Activated CD4-positive, CD25-positive, alpha-beta regulatory T cell (primary cell): Measurements from ENCODE around the gene CD44.
A peak's percentile ranks its signal among the peaks of the same experiment; 100 is the strongest.
"Not testable (repeated sequence)": the region's sequence is repeated elsewhere in the genome, so short reads cannot be mapped to it uniquely, and the experiment has no call there.

ENCODE experiments used
- DNase-seq, 4 experiments: peaks; one replicate each; lab custom pipeline; 2025; lab: John Stamatoyannopoulos, UW

Gene CD44

GRCh38 chr11:35138943-35139721 is at the start of gene CD44:
Gene CD44, plus strand, starts transcription at chr11:35139171. Its CDS starts 133 bp downstream, at chr11:35139304.
- DNase-seq: peak; percentile 44 to 70 (median 64)

DNA sequence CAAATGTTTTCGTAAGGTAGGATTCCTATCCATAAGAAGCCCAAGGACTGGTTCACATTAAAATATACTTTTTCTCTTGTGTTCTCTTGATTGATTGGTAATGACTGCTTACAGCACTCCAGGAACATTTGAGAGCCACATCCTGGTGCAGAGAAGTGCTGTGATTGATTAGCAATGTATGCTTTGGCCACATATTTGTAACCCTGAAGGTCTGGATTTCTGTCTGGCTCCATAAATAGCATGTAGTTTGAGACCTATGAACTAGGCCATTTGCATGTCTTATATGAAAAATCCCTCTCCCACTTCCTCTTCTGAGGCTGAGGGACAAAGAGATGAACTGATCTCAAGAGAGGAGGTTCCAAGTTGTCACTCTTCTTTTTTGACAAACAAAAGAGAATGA is 49.3 kb upstream of the CD44 start:
- DNase-seq: no peak

DNA sequence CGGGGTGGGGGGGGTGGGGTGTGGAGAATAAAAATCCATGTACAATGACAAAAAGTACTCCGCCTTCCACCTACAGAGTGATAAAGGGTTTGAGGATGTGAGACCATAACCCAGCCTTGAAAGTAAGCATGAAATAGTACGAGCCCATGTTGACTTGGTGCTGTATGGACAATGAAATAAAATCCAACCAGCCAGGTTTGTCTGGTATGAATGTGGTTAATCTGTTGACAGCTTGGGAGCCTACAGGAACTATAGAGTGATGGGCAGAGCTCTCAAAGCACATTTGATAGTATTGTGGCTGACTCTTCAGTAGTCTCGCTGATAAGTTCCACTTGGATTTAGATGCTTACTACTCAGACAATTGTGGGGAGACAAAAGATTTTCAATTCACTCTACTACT is 48.8 kb upstream of the CD44 start:
- DNase-seq: no peak

GRCh38 chr11:35090991-35091390 is 48.0 kb upstream of the CD44 start:
- not testable (repeated sequence) for DNase-seq

- no peak for DNase-seq
These were observed 42.2 kb upstream of the CD44 start for GRCh38 chr11:35096723-35097122.

DNA sequence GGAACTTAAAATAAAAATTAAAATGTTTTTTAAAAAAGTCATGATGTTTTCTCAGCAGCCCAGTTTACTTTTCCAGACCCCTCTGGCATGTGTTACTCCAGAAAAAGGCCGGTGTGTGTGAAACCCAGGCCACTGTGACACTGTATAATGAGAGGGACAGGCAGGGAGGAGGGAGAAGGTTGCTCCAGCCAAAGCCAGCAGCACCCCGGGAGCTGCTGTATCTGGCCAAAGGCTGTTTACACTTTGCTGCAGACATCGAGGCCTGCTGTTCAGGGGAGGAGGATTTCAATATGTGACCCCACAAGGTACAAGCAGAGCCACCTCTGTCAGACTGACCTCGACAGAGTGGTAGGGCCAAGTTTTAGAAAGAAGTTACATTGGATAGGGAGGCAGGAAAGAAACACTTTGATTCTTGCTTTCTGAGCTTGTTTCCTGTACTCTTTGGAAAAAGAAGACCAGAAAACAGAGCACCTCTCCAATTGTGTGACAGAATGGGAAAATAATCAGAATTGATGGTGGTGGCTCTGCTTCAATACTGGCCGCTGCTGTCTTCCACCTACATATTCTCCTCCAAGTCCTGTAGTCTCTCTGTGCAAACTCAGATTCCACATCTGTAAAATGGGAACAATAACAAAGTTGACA is 41.0 kb upstream of the CD44 start:
- DNase-seq: no peak

DNA sequence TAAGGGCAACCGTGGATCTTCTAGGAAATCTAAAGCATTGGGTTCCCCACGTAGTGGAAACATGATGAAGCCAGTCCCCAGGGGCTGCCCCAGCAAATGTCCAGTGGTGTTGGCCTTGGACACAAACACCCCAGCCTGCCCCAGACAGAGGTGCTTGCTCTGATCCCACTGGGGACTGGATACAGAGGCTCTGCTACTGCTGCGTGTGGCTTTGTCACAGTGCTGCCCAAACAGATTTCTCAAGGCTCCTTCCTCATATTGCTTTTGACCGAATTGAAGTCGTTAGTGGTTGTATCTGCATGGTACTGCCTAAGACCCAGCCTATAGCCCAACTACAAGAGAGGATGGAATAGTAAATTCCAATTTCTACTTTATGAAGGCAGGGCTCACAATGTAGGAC is 40.1 kb upstream of the CD44 start:
- no peak for DNase-seq

DNA sequence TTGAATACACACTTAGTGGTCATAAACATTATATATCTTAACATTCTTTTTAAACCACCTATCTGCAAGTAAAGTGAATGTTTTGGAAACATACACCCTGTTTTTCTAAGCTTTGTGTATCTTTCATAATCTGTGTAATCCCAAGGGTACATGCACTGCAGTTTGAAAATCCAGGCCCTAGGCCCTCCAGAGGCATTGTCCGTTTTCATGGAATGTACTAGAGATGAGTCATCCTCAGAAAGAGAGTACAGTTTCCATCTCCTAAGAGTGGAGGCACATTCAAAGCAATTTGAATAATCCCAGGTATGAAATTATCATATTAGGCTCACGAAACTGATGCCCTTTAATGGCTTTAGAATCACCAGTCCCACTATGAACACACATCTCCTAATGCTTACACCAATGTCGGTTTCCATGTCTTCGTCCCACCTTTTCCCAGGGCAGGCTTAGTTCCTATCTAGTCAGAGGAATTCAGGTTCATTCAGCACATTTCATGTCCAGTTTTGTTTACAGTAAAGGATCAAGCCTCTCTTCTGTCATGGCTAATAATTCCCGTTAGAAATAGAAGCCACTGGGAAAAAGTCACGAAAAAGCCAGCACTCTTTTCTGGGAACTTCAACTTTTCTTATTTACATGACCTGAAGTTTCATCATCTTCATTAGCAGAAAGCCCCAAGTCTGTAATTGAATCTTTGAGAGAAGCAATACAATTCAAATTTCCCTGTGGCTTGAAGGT is 39.5 kb upstream of the CD44 start:
- no peak for DNase-seq

DNA sequence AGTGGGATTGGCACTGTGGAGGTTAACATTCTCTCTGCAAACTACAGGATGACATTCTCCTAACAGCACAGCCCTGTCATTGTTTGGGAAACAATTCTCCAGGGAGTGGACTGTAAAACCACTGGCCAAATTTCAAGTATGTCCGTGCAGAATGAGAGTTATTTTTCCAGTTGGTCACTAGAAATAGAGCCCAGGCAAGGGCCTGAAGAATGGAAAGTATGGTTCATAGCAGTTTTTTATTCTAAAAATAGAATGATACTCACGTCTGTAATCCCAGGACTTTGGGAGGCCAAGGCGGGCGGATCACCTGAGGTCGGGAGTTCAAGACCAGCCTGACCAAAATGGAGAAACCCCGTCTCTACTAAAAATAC is 39.0 kb upstream of the CD44 start:
- no peak for DNase-seq

- DNase-seq: no peak
These were observed 37.7 kb upstream of the CD44 start for GRCh38 chr11:35101223-35101622.

GRCh38 chr11:35102267-35102666 is 36.7 kb upstream of the CD44 start:
- DNase-seq: no peak

DNA sequence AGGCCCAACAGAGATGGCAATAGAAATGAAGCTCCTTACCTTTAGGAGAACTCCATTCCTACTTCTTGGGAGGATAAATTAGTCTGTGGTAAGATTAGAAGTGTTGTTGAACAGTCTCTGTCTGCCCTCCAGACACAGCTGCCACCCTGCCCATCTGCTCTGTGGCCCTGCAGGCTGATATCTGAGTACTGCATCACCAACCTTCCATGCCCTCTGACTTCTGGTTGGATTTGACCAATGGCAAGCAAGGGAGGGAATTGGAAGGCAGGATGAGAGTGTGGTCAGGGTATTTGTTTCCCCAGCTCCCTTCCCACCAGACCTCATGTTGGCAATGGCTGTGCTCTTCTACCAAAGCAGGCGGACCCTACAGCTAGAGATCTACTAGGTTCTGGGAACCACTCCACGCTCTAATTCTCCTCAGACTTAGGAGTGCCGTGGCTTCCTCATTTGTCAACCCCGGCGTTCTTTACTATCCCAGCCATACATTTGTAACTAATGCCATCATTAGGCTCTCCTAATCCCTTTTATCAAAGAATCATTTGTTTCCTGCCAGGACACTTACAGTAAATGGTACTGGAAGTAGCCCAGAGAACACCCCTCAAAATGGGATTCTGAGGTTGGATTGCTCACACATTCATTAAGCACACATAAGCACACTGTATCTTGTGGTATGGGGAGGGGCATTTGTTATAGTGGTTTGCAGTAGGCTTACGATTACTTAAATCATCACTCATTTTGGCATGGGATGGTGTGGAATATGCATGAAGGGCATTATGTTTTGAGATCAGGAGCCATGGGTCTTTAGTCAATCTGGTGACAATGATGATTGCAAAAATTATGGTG is 35.4 kb upstream of the CD44 start:
- no peak for DNase-seq

DNA sequence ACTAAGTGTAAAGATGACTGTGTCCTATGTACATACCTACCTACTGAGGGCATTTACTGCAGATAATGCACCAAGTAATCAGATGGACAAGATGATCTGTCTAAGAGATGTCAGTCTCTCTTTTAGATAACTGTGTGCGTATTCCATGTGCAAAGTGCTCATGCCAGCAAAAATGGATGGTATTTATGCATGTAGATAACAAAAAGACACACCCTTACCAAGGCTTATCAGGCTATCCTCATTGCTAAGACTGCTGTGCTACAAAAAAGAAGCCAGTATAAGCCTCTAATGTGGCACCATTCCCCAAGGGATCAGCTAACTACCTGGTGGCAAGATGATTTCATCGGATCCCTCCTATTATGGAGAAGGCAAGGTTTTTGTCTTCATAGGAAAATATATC is 34.3 kb upstream of the CD44 start:
- no peak for DNase-seq

DNA sequence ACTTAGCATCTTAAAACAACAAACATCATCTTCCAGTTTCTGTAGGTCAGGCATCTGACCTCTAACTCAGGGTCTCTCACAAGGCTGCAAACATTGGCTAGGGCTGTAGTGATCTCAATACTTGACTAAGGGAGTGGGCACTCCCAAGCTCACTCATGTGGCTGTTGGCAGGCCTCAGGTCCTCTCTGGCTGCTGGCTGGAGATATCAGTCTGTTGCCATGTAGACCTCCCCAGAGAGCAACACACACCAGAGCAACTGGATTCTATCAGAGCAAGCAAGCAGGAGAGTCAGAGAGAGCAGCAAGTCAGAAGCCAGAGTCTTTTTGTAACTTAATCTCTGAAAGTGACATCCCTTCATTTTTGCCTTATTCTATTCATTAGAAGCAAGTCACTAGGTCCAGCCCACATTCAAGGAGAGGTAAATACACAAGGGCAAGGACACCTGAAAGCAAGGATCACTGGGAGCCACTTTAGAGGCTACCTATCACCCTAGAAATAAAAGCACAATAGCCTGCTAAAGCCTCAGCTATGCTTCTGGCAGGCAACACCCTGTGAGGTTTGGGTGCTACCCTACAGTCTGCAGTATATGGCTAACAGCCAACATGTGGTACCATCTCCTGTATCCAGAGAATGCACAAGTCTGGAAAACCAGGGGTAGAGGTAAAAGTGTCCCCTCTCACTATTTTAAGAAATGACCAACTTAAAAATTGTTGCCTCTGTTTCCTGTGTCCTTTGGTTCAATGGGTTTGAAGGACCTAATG is 33.5 kb upstream of the CD44 start:
- DNase-seq: no peak

DNA sequence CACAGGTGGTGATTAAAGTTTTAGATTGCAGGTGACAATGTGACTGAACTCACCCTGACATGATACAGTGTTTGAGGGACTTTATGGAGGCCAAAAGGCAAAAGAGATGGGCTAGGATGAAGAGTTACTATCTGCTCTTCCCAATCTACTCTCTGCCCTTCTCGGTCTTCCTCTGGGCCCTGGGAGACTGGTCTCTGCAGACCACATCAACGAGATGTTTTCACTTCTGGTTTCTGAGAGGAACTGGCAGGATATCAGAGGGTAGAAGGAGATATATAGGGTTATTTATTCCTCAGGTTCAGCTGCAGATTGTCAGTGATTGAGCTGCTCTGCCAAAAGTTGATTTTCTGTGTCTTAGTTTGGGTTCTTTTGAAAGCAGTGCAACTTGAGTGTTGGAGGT is 32.4 kb upstream of the CD44 start:
- DNase-seq: no peak

- no peak for DNase-seq
These were observed 31.1 kb upstream of the CD44 start for GRCh38 chr11:35107861-35108260.

DNA sequence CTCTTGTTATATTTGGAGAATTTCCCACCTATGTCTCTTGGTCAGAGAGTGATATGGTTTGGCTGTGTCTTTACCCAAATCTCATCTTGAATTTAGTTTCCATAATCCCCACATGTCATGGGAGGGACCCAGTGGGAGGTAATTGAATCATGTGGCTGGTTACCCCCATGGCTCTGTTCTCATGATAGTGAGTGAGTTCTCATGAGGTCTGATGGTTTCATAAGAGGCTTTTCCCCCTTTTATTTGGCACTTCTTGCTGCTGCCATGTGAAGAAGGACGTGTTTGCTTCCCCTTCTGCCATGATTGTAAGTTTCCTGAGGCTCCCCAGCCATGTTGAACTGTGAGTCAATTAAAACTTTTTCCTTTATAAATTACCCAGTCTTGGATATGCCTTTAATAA is 30.6 kb upstream of the CD44 start:
- DNase-seq: not testable (repeated sequence)

GRCh38 chr11:35109041-35109440 is 29.9 kb upstream of the CD44 start:
- DNase-seq: no peak

DNA sequence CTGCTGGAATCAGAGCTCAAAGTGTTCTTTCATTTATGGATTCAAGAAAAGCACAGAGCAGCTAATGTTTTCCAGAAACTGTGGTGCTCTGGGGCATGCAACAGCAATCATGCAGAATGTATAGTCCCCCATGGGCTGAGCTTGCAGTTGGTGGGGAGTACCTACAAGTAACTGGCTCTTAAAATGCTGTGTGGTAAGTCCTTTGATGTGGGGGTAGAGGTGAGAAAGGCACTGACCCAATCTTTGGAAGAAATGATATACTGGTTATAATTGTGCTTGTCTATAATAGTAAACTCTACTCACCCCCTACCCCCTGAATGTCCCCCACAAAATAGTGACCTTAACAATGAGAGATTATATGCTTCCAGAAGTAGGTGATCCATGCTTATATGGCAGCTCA is 29.1 kb upstream of the CD44 start:
- no peak for DNase-seq

DNA sequence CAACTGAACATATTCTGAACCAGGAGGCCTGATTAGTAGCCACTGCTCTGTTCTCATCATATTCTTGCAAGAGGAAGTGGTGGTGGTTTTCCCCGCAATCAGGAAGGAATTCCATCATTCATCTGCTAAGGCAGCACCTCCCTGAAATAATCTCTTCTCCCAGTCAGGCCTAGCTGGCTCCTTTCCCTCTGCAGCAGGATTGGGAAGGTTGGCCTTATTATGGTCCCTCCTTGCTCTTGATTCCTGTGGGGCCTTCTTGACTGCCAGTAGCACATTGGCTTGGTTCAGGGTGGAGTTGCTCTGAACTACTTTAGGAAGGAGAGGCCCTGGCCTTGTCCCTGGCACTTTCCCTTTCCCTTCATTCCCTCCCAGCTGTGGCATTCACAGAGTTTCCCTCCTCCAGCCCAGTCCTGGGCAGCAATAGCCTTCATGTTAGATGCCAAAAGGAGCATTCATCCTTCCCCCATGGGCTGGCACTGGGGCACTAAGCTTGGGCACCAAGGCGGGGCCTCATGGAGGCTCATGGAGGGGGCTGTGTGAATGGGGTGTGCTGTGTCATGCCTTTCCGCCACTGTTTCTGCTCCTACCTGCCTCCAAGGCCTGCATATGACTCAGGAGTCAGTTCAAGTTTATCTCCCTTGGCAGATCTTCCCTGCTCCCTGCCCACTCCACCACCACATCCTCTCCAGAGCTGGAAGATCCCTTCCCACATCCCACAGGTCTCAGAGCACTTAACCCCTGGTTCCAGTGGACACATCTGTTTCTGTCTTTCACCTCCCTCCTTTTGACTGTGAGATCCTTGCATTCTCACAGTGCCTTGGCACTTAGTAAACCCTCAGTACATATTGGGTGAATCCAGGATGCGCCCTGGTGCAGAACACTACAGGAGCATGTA is 27.6 kb upstream of the CD44 start:
- DNase-seq: no peak
